ENCODE data around the gene DNAJC5G.
"Not testable (repeated sequence)": the region's sequence is repeated elsewhere in the genome, so short reads cannot be mapped to it uniquely, and the experiment has no call there.

The DNAJC5G gene

DNA sequence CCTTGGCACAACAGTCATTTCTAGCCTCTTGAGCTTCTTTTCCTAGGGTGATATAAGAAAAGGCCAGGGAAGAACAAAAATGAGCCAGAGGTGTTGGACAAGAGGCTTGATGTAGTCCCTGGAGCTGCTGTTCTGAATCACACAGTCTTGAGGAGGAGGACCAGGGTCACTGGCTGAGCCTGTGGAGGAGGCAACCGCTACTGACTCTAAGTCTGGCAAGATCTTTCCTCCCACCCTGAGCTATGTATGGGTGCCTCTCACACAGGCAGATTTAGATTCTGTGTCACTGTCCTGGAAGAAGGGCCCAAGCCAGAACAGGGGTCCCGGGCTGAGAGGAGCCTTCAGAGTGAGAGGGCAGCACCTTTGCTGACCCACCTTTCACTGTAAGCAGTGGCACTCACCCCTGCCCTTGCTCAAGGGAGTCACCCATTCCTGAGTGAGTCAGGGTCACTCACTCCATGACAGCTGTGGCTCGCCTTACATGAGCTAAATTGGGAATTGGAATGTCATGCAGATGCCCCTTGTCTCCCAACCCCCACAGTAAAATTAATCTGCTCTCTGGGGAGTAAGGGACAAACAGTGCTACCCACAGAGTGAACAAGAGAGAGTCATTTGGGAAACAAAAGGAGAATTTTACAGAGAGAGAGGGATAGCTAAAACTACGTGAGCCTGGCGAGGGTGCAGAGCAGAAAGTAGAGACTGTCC, 6.8 kb downstream of the DNAJC5G start, which contains the start of gene TRIM54:
TRIM54 (plus strand) TSS at position 575 of the 705 bp plus-strand sequence. CDS start 303 bp downstream, outside the sequence.
- no peak for ATAC-seq

GRCh38 chr2:27282892-27283291, 7.7 kb downstream of the DNAJC5G start:
- no peak for ATAC-seq

GRCh38 chr2:27284996-27285395, 9.8 kb downstream of the DNAJC5G start:
- ATAC-seq: no peak

- ATAC-seq: no peak
Observed at GRCh38 chr2:27285481-27285880, 10.2 kb downstream of the DNAJC5G start.

- no peak for ATAC-seq
Observed at GRCh38 chr2:27288610-27289009, 13.4 kb downstream of the DNAJC5G start.

DNA sequence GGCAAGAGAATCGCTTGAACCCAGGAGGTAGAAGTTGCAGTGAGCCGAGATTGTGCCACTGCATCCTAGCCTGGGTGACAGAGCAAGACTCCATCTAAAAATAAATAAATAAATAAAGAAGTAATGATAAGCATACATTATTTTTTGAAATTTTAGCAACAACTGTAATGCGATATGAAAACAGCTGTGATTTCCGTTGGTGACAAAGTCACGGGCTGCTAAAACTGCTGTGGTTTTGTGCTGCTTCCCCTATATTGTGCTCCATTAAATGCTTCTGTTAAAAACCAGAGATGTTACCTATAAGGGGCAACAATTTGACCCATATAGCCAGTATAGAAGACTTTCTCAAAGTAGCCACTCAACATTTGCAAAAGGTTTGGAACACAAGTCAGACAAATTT, 15.3 kb downstream of the DNAJC5G start:
- no peak for ATAC-seq

- no peak for ATAC-seq
Observed at GRCh38 chr2:27291865-27292264, 16.6 kb downstream of the DNAJC5G start.

GRCh38 chr2:27294928-27295327, 19.7 kb downstream of the DNAJC5G start:
- ATAC-seq: no peak

- no peak for ATAC-seq
Observed at GRCh38 chr2:27296481-27296880, 21.2 kb downstream of the DNAJC5G start.

DNA sequence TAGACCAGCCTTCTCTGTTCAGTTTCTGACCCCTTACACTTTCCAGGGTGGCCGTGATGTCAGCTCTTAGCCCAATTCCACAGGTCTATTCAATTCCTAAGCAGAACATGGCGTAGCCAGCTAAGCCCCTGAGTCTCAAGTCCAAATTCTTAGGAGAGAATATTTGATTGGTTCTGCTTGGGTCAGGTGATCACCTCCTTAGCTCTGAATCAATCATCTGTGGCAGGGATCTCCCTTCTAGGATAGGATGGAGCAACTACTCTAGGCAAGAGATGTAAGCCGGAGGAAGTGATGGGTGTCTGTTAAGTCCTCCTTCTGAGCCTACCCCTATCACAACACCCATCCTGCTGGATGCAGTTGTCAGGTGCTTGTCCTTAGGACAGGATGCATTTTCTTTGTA, 22.0 kb downstream of the DNAJC5G start:
- ATAC-seq: no peak

GRCh38 chr2:27298391-27299080, 23.3 kb downstream of the DNAJC5G start:
- ATAC-seq: no peak

DNA sequence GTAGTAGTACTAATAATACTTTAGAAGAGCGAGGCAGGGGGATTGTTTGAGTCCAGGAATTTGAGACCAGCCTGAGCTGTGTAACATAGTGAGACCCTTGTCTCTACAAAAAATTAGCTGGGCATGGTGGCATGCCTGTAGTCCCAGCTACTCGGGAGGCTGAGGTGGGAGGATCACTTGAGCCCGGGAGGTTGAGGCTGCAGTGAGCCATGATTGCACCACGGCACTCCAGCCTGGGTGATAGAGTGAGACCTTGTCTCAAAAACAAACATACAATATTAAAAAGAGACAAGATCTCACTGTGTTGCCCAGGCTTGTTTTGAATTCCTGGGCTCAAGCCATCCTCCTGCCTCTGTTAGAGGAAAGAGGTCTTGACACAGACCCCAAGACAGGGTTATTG, 25.4 kb downstream of the DNAJC5G start:
- ATAC-seq: not testable (repeated sequence)

DNA sequence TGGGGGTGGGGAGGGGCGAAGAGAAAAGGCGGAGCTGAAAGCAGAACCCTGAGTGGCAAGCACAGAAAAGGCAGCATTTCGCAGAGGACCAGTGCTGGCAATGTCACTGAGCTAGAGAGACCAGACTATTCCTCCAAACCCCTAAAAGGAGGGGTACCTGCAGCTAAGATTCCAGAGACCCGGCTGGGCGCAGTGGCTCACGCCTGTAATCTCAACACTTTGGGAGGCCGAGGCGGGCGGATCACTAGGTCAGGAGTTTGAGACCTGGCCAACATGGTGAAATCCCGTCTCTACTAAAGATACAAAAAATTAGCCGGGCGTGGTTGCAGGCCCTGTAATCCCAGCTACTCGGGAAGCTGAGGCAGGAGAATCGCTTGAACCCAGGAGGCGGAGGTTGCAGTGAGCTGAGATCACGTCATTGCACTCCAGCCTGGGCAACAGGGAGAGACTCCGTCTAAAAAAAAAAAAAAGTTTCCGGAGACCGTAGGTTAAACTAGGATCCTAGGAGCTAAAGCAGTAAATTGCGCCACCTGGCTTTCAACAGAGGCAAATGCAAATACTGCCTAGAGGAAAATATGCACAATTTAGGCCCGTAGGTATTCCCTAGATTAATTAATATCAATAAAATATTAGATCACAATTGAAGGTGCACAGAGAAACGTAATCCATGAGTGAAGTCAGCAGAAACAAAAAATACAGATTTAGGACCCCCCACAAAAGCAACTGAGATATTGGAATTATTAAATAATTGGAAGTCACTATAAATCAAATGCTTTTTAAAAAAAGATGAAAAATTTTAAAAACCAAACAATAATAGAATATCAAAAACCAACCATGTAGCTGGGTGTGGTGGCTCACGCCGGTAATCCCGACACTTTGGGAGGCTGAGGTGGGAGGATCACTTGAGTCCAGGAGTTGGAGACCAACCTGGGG, 28.1 kb downstream of the DNAJC5G start:
- ATAC-seq: peak; percentile 36 to 50

- no peak for ATAC-seq
Observed at GRCh38 chr2:27304488-27305240, 29.4 kb downstream of the DNAJC5G start.

- no peak for ATAC-seq
Observed at GRCh38 chr2:27305516-27305915, 30.3 kb downstream of the DNAJC5G start.

GRCh38 chr2:27306136-27306535, 30.9 kb downstream of the DNAJC5G start:
- peak in 1 of 2 donors; percentile 33 for ATAC-seq

DNA sequence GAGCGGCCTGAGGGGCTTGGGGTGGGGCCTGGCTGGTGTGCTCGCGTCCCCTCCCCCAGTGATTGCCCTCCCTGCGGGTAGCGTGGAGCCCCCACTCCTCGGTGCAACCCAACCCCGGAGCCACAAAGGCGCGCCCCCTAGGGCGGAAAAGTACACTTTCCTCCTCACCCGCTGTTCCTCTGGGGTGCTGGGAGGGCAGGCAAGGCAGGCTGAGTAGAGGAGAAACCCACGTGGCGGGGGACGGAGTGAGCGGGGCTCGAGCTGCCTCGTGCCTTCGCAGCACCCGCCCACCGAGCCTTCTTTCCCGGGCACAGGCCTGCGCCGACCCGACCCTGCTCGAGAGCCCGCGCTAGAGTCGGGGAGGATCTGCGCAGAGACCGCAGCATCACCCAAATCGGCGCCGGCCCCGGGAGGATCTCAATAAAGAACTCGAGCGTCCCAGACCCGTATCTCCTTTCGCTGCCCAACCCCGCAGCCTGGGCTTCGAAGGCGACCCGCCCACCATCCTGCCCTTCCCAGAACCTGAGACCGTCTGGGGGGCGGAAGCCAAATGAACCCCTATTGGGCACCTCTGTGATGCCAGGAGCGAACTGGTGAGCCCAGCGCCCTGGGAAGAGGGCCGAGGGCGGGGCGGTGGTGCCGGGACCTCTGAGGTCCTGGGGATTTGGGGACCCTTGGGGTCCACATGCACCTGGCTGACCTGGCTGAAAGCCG, 31.5 kb downstream of the DNAJC5G start:
- peak; percentile 47 to 56 for ATAC-seq

DNA sequence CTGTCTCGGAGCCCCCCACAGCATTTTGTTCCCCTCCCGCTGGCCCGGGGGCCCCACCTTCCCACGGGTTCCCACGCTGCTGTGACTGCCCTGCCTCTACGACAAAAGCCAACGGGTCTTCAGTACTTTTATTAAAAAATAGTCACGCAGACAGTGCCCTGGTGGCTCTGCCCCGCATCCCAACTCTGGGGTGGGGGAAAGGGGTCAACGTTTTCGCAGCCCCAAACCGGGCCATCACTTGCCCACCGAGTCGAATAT, 32.0 kb downstream of the DNAJC5G start:
- no peak for ATAC-seq

DNA sequence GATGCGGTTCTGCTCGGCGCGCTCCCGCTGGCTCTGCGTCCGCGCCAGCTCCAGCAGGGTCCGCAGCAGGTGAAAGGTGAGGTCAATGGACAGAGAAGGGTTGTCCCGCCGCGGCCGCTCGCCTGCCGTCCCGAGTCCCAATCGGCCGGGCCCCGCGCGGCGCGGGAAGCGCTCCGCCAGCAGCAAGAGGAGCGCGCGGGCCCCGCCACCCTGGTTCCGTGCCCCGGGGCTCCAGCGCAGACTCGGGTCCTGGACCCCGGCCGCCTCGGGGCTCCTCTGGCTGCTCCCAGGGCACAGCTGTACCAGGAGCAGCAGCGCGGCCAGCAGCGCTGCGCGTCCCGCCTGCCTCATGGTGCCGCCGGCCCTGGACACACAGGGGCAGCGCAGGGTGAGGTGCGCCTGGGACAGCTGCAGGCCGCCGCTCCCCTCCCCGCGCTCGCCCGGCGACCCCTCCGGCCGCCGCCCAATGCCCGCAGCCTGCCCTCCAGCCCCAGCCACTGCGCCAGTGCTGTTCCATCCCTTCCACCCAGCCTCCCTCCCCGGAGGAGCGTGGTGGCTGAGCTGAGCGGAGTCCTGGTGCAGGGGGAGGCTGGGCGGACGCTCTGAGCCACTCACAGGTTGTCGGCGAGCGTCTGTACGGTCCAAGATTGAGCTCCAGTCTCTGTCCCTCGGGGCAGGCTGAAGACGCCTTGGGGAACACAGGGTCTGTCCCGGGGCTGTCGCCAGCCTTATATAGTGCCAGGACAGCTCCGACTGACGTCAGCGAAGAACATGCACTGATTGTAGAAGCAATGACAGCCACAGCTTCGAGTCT, 32.5 kb downstream of the DNAJC5G start:
- ATAC-seq: no peak

- no peak for ATAC-seq
Observed at GRCh38 chr2:27308359-27308881, 33.2 kb downstream of the DNAJC5G start, which contains the start of gene UCN. TSS of gene UCN (minus strand) at chr2:27308445. CDS start at chr2:27307895, 550 bp downstream.

GRCh38 chr2:27309651-27310050, 34.4 kb downstream of the DNAJC5G start:
- ATAC-seq: no peak

Data from activated CD4-positive, CD25-positive, alpha-beta regulatory T cell treated with anti-CD3 and anti-CD28 coated beads, Interleukin-2, amount 50 U/mL, for 24 hours (primary cell).